ENCODE data around the gene CDC42BPB.
"Not testable (repeated sequence)": the region's sequence is repeated elsewhere in the genome, so short reads cannot be mapped to it uniquely, and the experiment has no call there.

Gene CDC42BPB

GRCh38 chr14:102928412-102929240 lies 128.7 kb downstream of the CDC42BPB start:
- DNase-seq (ENCODE audit: low spot score), result no peak

DNA sequence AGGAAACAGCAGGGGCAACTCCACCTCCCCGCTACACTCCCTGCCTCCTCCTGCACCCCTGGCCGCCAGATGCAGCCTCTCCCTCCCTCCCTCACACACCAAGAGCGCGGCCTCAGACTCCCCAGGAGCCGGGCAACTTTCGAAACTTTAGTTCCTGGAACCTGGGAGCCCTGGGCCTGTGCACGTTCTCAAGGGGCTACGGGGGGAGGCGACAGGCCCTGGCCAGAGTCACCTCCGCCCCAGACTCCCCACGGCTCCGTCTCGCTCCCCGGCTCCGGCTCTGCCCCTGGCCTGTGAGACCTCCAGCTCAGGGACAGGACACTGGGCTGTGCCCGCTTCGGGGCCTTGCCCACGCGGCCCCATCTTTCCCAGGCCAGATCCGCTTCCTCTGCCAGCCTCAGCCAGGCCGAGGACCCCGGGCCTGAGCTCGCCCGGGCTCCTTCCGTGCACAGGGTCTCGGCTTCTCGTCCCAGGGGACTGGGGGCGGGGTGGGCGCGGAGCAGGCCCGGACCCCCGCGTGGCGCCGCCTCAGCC lies 129.4 kb downstream of the CDC42BPB start:
- no peak for DNase-seq (ENCODE audit: low spot score)

DNA sequence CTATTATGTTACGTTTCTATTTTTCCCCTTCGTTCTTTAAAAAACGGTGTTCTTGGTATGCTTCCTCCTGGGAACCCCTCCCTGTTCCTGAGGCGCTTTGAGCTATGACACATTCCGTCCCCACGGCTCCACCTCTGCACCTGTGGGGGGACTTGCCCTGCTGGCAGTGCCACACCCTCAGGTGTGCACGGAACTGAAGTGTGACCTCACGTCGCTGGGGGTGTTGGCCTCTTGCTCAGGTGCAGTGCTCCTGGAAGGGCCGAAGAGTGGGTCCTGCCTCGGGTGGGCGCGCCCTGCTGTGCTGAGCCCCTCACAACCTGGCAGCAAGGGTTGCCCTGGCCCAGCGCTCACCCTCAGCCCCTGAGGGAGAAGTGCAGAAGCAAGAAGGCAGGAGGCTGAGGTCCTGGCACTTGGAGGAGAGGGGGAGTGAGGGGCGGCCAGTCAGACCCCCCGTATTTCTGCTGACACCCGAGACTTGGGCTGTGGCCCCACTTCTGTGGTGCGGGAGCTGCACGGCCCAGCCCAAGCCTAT lies 129.9 kb downstream of the CDC42BPB start:
- no peak for DNase-seq (ENCODE audit: low spot score)

DNA sequence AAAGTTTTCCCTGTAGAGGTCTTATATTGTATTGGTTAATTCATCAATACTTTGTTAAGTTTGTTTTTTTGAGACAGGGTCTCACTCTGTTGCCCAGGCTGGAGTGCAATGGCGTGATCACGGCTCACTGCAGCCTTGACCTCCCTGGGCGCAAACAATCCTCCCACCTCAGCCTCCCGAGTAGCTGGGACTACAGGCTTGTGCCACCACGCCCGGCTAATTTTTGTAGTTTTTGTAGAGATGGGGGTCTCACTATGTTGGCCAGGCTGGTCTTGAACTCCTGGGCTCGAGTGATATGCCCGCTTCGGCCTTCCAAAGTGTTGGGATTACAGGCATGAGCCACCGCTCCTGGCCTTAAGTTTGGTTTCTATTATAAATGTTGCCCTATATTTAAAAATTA lies 130.5 kb downstream of the CDC42BPB start:
- not testable (repeated sequence) for DNase-seq (ENCODE audit: low spot score)

DNA sequence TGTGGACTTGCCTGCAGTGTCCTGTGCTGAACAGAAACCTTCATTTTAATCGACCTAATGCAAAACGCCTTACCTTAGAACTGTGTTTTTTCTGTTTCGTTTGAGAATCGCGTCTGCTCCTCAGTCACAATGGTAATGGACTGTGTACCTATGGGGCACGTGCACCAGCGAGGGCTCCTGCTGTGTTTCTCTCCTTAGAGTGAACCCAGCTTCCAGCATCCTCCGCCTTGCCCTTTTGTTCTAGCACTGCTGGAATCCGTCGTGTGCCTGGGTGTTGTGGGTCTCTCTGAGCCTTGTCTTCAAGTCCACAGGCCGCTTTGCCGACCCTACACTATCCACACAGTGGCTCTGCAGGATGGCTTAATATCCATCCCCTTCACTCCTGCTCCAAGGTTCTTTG lies 131.2 kb downstream of the CDC42BPB start:
- no peak for DNase-seq (ENCODE audit: low spot score)

DNA sequence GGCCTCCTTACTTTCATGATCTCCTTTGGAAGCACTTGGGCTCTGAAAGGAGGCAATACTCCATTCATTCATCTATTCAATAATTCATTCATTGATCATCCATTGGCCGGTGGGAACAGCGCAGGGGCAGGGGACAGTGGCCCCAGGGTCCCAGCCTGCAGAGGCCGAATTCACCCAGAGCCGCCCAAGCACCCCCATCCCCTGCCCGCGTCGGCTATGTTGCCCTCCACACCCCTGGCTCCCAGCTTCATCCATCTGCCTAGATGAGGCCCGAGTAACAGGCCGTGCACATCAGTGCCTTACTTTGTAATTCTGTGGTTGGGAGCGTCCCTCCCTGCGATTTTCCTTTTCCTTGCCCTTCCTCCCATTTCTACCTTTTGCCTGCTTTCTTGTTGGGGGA lies 131.7 kb downstream of the CDC42BPB start:
- DNase-seq (ENCODE audit: low spot score), result no peak

DNA sequence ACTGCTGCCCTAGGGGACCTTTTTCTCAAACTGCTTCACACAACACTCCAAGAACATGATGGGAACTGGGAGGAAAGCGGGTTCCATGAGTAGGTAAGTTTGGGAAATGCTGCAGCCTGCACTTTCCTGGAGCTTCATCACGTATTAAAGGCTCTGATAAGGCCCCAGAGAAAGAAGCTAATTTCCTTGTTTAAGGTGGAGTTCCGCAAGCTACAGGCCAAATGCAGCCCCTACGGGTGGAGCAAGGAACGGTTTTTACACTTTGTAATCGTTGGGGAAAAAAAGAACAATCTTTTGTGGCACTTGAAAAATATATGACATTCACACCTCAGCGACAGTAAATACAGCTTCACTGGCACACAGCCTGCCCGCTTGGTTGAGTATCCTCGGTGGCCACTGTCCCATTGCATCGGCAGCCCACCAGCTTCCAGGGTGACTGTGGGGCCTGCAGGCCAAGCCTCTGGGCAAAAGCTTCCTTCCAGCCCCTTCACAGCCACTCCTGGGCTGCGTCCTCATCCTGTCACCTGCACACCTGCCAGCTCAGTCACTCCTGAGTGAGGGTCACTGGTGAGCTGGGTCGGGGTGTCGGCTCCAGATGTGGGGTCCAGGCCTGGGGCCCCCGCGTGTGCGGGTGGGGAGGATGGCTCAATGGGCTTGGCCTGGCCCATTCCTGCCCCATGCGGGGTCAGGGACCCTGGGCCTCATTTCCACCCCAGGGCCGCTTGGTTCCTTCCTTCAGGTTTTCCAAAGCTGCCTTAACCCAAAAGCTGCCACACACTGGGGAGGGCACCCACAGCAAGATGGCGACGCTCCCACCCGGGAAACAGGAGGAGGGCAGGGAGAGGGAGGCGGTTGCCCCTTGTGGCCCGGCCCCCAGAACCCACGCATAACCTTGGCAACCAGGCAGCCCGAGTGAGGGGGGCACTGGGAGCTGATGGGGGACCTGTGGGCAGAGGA lies 132.4 kb downstream of the CDC42BPB start:
- no peak for DNase-seq (ENCODE audit: low spot score)

- DNase-seq (ENCODE audit: low spot score), result peak; percentile 33
Measured at GRCh38 chr14:102923925-102924486, 133.3 kb downstream of the CDC42BPB start.

- DNase-seq (ENCODE audit: low spot score), result peak; percentile 52
Measured at GRCh38 chr14:102923201-102923924, 134.0 kb downstream of the CDC42BPB start.

DNA sequence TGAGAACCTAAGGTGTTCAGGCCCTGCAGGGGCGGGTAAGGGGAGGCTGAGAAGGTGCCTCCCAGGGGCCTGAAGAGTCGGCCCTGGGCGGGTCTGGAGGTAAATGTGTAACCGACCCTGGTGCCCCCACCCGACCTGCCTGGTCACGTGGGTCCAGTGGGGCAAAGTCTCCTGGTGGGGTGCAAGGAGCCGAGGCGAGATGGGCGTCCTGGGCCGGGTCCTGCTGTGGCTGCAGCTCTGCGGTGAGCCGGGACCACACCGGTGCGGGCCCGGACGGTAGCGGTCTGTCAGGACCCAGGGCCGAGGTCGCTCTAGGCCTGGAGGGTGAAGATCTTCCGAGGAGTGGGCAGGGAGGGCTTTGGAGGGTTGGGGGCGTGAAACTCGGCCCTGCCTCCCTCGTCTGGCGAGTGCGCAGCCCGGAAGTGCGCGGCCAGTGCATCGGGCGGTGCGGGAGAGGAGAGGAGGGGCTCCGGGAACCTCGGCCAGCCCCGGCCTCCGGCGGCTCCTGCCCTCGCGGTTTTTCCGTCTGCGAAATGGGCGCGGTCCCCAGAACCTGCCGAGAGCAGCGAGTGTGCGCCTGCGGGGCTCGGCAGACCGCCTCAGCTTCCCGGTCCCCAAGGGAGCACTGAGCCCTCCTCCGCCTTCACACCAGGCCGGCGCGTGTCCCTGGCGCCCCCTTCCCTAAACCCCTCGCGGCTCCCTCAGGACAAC lies 134.7 kb downstream of the CDC42BPB start, which contains the start of gene AMN:
Gene AMN (plus strand): TSS at position 174 of the 711 bp plus-strand sequence. CDS start 26 bp downstream, at position 200.
- peak; percentile 95 for DNase-seq (ENCODE audit: low spot score)

GRCh38 chr14:102920998-102921304 lies 136.4 kb downstream of the CDC42BPB start:
- no peak for DNase-seq (ENCODE audit: low spot score)

GRCh38 chr14:102920273-102920997 lies 136.9 kb downstream of the CDC42BPB start:
- DNase-seq (ENCODE audit: low spot score), result no peak

GRCh38 chr14:102918438-102918837 lies 138.9 kb downstream of the CDC42BPB start:
- DNase-seq (ENCODE audit: low spot score), result no peak

- peak; percentile 90 for DNase-seq (ENCODE audit: low spot score)
Measured at GRCh38 chr14:102917469-102918211, 139.7 kb downstream of the CDC42BPB start.

DNA sequence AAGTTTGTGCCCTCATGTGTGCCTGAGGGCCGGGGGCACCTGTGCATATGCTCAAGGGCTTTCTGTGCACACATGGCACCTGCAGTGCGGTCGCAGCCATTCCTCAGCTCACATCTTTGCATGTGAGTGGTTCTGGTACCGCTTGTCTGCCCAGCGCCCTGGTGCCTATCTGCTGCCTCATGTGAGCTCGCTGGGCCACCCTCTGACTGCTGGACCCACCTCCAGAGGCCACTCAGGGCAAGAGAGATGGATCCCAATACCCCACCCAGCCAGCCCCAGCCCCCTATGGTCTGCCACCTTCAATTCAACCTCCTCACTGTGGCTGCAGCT lies 140.3 kb downstream of the CDC42BPB start:
- DNase-seq (ENCODE audit: low spot score), result no peak

DNA sequence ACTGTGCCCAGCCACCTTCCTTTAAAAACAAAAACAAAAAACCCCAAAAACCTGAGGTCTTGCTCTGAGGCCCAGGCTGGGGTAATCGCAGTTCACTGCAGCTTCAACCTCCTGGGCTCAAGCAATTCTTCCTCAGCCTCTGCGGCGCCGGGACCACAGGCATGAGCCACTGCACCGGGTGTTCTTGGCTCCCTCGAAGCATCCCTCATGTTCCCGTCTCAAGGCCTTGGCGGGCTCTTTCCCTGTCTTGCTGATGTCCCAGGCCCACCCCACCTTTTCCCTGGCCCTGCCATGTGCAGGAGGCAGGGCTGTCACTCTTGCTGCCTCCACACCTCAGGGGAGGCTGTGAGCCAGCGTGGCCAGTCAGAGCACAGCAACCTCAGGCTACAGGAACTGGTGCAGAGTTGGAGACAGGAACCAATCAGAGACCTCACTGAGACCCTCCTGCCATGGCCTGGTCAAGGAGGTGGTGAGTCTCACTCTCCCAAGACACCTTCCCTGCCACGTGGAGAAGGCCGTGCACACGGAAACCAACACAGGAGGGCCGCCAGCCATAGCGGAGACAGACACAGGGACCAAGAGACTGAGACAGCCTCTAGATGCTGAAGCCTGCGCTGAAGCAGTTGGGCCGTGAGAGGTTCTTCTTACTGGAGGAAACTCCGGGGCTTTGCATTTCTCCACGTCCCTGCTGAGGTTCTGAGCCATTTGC lies 140.8 kb downstream of the CDC42BPB start:
- no peak for DNase-seq (ENCODE audit: low spot score)

DNA sequence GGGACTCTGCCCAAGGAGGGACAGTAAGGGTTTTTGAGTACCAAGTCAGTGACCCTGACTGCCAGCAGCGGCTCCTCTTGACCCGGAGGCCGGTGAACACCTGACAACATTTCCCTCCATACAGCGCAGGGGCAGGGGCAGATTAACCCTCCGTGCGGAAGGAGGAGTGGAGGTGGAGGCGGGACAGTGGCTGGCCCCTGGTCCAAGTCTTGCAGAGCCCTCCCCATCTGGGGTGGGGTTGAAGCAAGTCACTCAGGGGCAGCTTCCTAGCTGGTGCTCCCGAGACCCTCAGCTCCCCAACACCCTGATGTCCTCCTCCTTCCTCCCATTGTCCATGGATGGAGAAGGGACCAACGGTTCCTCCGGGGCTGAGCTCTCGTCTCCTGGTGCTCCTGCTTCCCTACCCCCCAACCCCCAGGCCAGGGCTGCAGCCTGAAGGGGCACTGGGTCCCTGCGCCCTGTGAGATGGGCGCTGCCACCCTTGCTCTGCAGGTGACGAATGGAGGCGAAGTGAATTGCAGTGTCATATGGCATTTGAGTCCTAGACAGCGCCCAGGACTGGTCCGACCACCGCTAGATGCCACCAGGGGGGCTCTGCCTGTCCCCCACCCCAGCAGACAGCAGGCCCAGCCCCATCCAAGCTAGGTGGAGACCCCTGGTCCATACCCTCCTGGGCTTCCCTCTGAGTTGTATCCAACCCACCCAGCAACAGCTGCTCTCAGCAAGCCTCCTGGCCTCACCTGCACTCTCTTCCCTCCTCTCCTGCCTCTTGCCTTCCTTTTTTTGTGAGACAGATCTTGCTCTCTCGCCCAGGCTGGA lies 141.8 kb downstream of the CDC42BPB start:
- DNase-seq (ENCODE audit: low spot score), result no peak
